ENCODE measurements around the gene WDR33. TPM values are rescaled to one million over a fixed set of nuclear protein-coding genes. Genes with fewer than 3 reads are reported as not detected.
A peak's percentile ranks its signal among the peaks of the same experiment; 100 is the strongest.

The WDR33 gene
- total RNA-seq, 4 donors from 2014 or later = 42.3 to 46.5 (median 45.1) TPM

- TF ChIP-seq POLR2A (IDR thresholded peaks at IDR 0.05) = no peak
- TF ChIP-seq EP300 (IDR thresholded peaks at IDR 0.05) = peak in 1 of 2 donors; percentile 50
- H3K27me3 ChIP-seq = no peaks in the 10 kb centered on the region
- WGBS, 2 donors = 71% methylated on average over 12 to 14 of the region's 14 CpGs
- peaks cover 0 to 19% (median 0%) of the 10 kb centered on the region in 3 donors for H3K36me3 ChIP-seq
- peak overlapping the region; percentile 60 to 92 (median 86) for H3K27ac ChIP-seq
- peaks cover 0 to 88% (median 44%) of the 10 kb centered on the region in 4 donors for H3K4me1 ChIP-seq
- no peaks in the 10 kb centered on the region for H3K9me3 ChIP-seq
- no peak for DNase-seq (ENCODE audit: low spot score in 2 of 2)
- H3K4me3 ChIP-seq = no peak overlapping the region
Measured at GRCh38 chr2:127659408-127660290, 151.3 kb downstream of the WDR33 start.

- no peak for DNase-seq (ENCODE audit: low spot score in 2 of 2)
- 81 to 85% methylated on average over 12 to 20 of the region's 20 CpGs for WGBS, 2 donors
- Histone ChIP-seq H3K27me3 (no peaks in the 10 kb centered on the region), H3K4me1 (peaks cover 0 to 81% (median 40%) of the 10 kb centered on the region in 4 donors), H3K36me3 (peaks cover 0 to 27% (median 0%) of the 10 kb centered on the region in 3 donors), H3K4me3 (no peak overlapping the region), H3K27ac (peak overlapping the region; percentile 60 to 92 (median 86)), H3K9me3 (no peaks in the 10 kb centered on the region)
- TF ChIP-seq CTCF (IDR thresholded peaks at IDR 0.05) (no peak), POLR2A (IDR thresholded peaks at IDR 0.05) (no peak), EP300 (IDR thresholded peaks at IDR 0.05) (no peak)
Measured at GRCh38 chr2:127658641-127659407, 152.1 kb downstream of the WDR33 start.

GRCh38 chr2:127658146-127658545 is 152.8 kb downstream of the WDR33 start:
- peaks cover 0 to 27% (median 0%) of the 10 kb centered on the region in 3 donors for H3K36me3 ChIP-seq
- H3K4me3 ChIP-seq = no peak overlapping the region
- no peak for TF ChIP-seq POLR2A (IDR thresholded peaks at IDR 0.05)
- no peak for TF ChIP-seq EP300 (IDR thresholded peaks at IDR 0.05)
- TF ChIP-seq CTCF (IDR thresholded peaks at IDR 0.05) = no peak
- no peaks in the 10 kb centered on the region for H3K27me3 ChIP-seq
- peak overlapping the region in 3 of 4 donors; percentile 79 to 92 (median 92) for H3K27ac ChIP-seq
- no peak for DNase-seq (ENCODE audit: low spot score in 2 of 2)
- H3K4me1 ChIP-seq = peaks cover 0 to 78% (median 37%) of the 10 kb centered on the region in 4 donors
- 83 to 88% methylated on average over 6 of the region's 6 CpGs for WGBS, 2 donors
- H3K9me3 ChIP-seq = no peaks in the 10 kb centered on the region

GRCh38 chr2:127657232-127657595 is 153.8 kb downstream of the WDR33 start:
- no peak for TF ChIP-seq CTCF (IDR thresholded peaks at IDR 0.05)
- no peak for TF ChIP-seq EP300 (IDR thresholded peaks at IDR 0.05)
- TF ChIP-seq POLR2A (IDR thresholded peaks at IDR 0.05) = no peak
- no peaks in the 10 kb centered on the region for H3K9me3 ChIP-seq

GRCh38 chr2:127656569-127657231 is 154.3 kb downstream of the WDR33 start:
- H3K27ac ChIP-seq = peak overlapping the region in 3 of 4 donors; percentile 24 to 92 (median 92)
- H3K36me3 ChIP-seq = peaks cover 0 to 27% (median 0%) of the 10 kb centered on the region in 3 donors
- WGBS, 2 donors = 90 to 94% methylated on average over 15 of the region's 15 CpGs
- H3K4me1 ChIP-seq = peaks cover 0 to 76% (median 38%) of the 10 kb centered on the region in 4 donors
- DNase-seq (ENCODE audit: low spot score in 2 of 2) = no peak
- H3K9me3 ChIP-seq = no peaks in the 10 kb centered on the region
- TF ChIP-seq POLR2A (IDR thresholded peaks at IDR 0.05) (no peak), CTCF (IDR thresholded peaks at IDR 0.05) (no peak), EP300 (IDR thresholded peaks at IDR 0.05) (no peak)
- H3K27me3 ChIP-seq = no peaks in the 10 kb centered on the region
- H3K4me3 ChIP-seq = no peak overlapping the region

More at GRCh38 chr2:127657232-127657595, 153.8 kb downstream of the WDR33 start:
- DNase-seq (ENCODE audit: low spot score in 2 of 2) = no peak
- peaks cover 0 to 27% (median 0%) of the 10 kb centered on the region in 3 donors for H3K36me3 ChIP-seq
- H3K4me3 ChIP-seq = no peak overlapping the region
- 91 to 93% methylated on average over 10 to 12 of the region's 17 CpGs for WGBS, 2 donors
- no peaks in the 10 kb centered on the region for H3K27me3 ChIP-seq
- H3K4me1 ChIP-seq = peaks cover 0 to 78% (median 41%) of the 10 kb centered on the region in 4 donors
- H3K27ac ChIP-seq = peak overlapping the region in 2 of 4 donors; percentile 92

Data from tibial nerve (tissue), 4 donors.